HG02798 (cell line): ENCODE measurements around the gene MAP2K5.

ENCODE experiments used
- ATAC-seq: cut with Tn5 transposase; IDR thresholded peaks from one replicate; pipeline ENCODE4 v1.9.1; 2021; ENCODE audit warnings: mild to moderate bottlenecking; ENCODE audit not compliant: unreplicated experiment, poor library complexity

The MAP2K5 gene

DNA sequence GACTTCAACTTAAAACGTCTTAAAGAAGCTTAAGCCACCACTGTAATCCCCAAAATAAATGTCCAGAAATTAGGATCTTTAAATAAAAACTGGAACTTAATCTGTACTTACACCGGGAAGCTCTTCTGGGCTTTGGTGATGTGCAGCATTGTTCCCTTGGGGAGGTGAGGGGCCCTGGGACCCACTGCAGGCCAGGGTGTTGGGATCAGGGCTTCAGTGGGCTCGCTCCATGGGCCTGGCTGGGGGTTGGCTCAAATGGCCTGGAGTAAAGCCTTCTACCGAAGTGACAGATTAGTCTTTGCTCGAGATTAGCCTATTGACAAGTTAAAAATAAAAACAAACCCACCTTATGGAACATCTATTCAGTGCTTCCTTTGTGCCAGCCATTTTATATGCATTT, 303.5 kb downstream of the MAP2K5 start:
- no peak for ATAC-seq

GRCh38 chr15:67849538-67849937, 307.0 kb downstream of the MAP2K5 start:
- ATAC-seq: no peak

DNA sequence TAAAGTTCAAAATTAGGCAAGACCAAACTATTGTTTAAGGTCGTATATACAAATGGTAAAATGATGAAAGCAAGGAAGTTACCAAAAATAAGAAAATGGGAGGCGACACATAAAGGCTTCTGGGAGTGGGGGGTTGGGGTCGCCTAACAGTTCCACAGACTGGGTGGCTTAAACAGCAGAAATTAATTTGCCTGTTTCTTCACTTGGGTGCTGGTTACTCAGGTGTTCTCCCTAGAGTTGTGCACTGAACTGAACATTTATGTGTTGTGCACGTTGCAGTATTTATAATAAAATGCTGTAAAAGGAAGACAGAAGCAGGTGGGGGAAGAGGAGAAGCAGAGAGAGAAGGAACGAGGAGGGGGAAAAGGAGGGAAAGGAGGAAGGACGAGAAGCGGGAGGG, 307.8 kb downstream of the MAP2K5 start:
- no peak for ATAC-seq

GRCh38 chr15:67850994-67851571, 308.6 kb downstream of the MAP2K5 start:
- ATAC-seq: no peak

DNA sequence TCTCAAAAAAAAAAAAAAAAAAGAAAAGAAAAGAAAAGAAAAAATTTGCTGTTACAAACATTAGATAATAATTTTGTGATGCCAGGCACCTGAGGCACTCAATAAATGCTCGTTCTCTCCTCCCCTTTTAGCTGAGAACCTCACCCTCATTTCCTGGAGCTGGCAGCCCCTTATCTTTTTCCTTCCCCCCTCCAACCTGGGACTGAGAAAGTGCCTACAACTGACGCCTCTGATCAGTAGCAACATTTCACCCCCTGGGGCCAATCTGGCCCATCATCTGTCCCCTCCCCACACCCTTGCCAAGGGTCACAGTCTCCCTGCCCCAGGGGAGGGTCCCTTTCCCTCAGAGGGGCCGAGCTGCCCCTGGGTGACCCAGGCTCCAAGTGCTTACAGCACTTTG, 309.9 kb downstream of the MAP2K5 start:
- no peak for ATAC-seq

DNA sequence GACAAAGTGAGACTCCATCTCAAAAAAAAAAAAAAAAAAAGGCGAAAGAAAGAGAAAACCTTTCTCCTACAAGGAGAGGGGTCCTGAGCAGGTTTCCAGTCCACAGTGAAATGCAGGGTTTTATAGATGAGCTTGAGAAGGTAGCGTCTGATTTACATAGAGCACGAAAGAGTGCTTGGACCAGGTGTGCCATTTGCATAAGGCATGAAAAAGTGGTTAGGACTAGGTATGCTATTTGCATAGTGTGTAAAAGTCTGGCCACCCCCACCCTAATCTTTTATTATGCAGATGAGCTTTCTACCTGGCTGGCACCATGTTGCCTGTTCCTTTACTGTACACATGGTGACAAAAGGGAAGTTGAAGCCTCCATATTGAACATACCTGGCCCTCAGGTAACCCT, 311.0 kb downstream of the MAP2K5 start:
- no peak for ATAC-seq

GRCh38 chr15:67854358-67854757, 311.9 kb downstream of the MAP2K5 start:
- no peak for ATAC-seq

- no peak for ATAC-seq
Measured at GRCh38 chr15:67855842-67856241, 313.3 kb downstream of the MAP2K5 start.
